Measurements from ENCODE around the gene COTL1.

The COTL1 gene

DNA sequence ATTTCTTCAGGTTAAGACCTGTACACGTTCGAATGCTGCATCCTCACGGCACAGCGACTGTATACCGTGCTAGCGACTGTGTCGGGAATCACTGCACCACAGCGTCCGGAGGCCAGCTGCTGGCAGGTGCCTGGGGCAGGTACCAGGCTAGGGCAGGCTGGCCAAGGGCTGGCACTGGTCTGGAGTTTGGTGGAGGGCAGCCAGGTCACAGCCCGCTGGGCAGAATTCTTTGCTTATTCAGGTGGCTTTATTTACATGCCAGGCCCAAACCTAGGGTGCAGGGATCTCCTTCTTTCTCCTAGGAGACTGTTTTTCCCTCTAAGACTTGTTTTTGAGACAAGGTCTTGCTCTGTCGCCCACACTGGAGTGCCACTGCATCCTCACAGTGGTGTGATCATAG, 37.9 kb downstream of the COTL1 start:
- peak in 3 of 10 donors; percentile 41 to 75 (median 50) for DNase-seq
- intact Hi-C loops (cut with DNase I) = no loop called here

- intact Hi-C loops (cut with DNase I) = no loop called here
These were observed 39.2 kb downstream of the COTL1 start for GRCh38 chr16:84578538-84579126.

GRCh38 chr16:84577034-84577803, 40.7 kb downstream of the COTL1 start:
- intact Hi-C loops (cut with DNase I) = no loop called here
- DNase-seq = peak in 1 of 10 donors; percentile 2

More at GRCh38 chr16:84578538-84579126, 39.2 kb downstream of the COTL1 start:
- peak in 1 of 10 donors; percentile 25 for DNase-seq

- DNase-seq = peak in 1 of 10 donors; percentile 34
- intact Hi-C loops (cut with DNase I) = no loop called here
These were observed 42.0 kb downstream of the COTL1 start for GRCh38 chr16:84575914-84576313.

GRCh38 chr16:84574191-84574590, 43.7 kb downstream of the COTL1 start:
- DNase-seq = peak in 6 of 10 donors; percentile 24 to 86 (median 48)
- intact Hi-C loops (cut with DNase I) = no loop called here

DNA sequence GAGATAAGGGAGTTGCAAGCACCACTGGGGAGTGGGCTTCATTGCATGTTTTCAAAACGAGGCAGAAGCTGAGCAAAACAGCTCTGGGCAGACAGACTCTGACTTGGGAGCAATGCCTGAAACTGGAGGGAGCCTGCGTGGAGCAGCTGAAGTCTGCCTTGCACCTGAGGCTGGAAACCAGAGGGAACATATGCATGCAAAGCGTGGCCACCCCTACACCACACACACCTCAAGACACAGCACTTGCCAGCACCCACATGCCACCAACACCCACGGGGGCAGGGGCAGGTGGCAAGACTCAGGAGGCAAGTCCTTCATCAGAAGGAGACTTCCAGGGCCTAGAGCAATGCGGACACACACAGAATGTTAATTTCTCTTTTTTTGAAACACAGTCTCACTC, 45.8 kb downstream of the COTL1 start:
- DNase-seq = peak in 2 of 10 donors; percentile 37 to 70
- intact Hi-C loops (cut with DNase I) = no loop called here

GRCh38 chr16:84571506-84571905, 46.4 kb downstream of the COTL1 start:
- intact Hi-C loops (cut with DNase I) = no loop called here
- peak in 2 of 10 donors; percentile 51 to 73 for DNase-seq

- peak in 1 of 10 donors; percentile 29 for DNase-seq
- intact Hi-C loops (cut with DNase I) = no loop called here
These were observed 47.0 kb downstream of the COTL1 start for GRCh38 chr16:84570739-84571403.

- DNase-seq = peak in 1 of 10 donors; percentile 20
- intact Hi-C loops (cut with DNase I) = no loop called here
These were observed 48.4 kb downstream of the COTL1 start for GRCh38 chr16:84569382-84569987.

DNA sequence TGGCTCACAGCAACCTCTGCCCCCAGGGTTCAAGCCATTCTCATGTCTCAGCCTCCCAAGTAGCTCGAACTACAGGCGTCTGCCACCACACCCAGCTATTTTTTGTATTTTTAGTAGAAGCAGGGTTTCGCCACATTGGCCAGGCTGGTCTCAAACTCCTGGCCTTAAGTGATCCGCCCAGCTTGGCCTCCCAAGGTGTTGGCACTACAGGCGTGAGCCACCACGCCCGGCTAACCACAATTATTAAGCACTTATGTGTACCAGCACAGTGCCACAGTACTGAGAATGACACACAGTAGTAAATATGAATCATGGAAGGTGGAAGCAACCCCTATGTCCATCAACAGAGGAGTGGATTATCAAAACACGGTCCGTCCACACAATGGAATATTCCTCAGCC, 49.8 kb downstream of the COTL1 start:
- intact Hi-C loops (cut with DNase I) = no loop called here
- DNase-seq = no peak

DNA sequence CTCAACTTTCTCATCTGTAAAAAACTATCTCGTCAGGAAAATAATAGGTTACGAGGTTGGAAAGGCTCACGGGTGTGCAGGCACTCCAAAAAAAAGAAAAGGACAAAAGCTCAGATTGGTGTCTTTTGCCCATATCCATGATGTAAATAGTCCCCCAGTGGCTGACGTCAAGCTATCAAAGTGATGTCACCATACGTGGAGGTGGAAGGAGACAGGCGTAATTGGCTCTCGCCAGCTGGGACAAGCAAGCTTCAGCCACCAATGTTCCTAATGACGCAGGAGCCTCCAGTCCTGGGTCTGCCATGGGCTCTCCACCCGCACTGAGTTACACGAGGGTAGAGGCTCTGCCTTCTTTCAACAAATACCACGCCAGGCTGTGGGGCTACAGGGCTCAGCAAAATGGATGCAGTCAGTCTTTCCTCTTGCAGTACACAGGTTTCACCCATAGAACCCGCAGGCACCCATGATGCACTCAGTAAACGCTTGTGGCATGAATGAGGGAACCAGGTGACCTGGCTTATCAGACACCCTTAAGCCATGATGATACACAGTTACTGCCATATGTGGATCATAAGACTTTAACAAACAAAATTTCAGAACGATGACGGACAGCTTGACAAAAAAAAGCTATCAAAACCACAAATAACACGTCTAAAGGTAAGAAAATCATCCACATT, 50.5 kb downstream of the COTL1 start:
- intact Hi-C loops (cut with DNase I) = no loop called here
- DNase-seq = peak in 1 of 10 donors; percentile 54

DNA sequence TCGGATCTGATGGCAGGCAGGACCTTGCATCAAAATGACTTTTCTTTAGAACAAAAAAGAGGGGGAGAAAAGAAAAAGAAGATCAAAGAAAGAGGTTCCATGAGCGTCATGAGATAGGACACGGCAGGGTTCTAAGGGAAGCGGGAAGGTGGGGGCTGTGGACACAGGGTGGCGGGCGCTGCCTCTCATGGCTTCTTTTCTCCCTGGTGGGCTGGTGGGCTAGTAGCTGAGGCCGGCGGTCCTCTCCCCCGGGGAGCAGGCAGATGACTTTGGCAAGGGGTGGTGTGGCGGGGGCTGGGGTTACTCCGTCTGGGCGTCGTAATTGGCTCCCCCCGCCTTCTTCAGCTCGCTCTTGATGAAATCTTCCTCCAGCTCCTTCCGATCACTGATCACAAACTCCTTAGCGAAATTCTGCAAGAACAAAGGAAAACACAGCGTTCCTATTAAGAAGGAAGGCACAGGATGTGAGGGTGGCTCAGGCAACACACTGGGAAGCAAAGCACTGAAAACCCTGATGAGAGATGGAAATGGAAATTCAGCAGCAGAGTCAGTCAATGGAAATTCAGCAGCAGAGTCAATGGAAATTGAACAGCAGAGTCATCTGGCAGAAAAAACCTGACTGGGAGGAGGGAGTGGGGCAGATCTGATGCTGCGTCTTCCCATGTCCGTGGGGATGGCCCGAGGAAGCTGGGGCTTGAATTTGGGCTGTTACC, 51.2 kb downstream of the COTL1 start:
- DNase-seq = peak in 1 of 10 donors; percentile 47
- intact Hi-C loops (cut with DNase I) = no loop called here

DNA sequence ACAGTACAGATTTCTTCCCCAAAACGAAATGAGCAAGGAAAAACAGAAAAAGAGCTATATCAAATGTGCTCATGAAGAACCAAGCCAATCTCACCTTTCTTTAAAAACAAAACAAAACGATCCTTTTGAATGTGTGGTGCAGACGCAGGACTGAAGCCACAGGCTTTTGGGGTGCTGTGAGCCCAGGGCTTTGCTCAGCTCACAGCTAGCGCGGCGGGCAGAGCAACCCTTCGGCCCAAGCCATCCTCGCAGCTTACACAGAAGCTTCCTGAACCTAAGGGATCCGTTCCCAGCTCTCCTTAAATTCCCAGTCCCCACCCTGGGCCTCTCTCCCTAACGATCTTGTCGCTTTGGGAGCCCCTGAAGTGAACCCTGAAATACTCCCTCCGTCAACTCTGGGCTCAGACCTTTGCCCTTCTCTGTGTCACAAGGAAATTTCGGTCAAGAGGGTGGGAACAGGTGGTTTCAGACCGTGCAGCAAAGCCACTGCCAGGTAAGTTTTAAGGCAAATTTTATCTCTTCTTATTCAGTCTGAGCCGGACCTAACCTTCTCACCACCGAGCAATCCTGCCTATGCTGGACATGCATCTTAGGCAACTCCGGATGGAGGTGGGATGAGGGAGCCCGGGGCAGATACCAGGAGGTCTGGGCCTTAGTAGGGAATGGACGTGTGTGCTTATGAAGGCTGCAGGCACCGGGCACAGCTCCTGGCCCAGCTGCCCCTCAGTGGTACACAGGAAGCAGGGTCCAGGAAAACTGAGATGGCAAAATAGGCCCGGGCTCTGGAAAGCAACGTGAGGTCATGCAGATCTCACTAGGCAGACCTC, 52.0 kb downstream of the COTL1 start:
- intact Hi-C loops (cut with DNase I) = no loop called here

DNA sequence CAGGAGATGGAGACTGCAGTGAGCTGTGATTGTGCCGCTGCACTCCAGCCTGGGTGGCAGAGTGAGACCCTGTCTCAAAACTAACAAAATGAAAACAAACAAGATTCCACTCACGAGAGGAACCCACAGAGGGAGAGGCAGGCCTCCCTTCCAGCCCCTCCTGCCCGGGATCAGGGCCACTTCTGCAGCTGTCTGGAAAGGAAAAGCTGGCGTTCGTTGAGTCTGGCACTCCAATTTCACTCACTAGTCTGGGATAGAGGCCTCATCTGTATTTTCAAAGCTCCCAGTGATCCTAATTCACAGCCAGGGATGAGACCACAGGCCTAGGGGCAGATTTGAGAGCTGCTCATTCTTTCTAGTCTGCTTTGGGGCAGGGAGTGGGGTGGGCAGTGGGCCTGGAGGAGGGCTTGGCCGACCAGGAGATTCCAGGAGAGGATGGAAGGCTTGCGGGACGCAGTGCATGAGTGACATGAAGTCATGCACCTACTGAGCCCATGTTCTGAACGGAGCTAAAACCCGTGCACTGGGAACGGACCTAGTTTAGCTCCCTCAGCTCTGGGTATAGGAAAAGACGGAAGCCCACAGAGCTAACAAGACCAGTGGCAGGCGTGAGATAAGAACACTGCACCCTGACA, 54.0 kb downstream of the COTL1 start:
- intact Hi-C loops (cut with DNase I) = no loop called here

More for the DNA sequence above, 52.0 kb downstream of the COTL1 start:
- DNase-seq = peak in 1 of 10 donors; percentile 52

DNA sequence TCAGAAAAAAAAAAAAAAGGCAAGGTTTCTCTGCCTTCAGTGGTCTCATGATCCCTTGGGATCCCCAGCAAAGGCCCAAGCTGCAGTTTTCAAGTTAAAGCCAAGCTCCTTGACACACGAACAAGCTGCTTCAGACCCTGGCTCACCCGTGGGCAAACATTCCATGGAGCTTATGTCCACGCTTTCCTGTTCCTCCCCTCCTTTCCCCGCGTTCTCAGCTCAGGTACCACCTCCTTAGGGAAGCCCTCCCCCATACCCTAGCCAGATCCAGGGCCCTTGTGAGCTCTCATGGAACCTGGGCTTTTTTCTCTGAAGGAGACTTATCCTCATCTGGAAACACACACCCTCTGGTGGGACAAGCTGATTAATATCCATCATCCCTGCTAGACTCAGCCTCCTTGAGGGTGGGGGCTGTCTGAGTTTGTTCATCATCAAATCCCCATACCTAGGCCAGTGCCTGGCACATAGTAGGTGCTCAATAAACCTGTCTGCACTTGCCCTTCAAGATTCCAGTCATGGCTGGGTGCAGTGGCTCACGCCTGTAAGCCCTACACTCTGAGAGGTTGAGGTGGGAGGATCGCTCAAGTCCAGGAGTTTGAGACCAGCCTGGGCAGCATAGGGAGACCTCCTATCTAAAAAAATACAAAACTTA, 54.7 kb downstream of the COTL1 start:
- peak in 1 of 10 donors; percentile 31 for DNase-seq
- intact Hi-C loops (cut with DNase I) = no loop called here

More for the DNA sequence above, 54.0 kb downstream of the COTL1 start:
- peak in 2 of 10 donors; percentile 29 to 39 for DNase-seq

DNA sequence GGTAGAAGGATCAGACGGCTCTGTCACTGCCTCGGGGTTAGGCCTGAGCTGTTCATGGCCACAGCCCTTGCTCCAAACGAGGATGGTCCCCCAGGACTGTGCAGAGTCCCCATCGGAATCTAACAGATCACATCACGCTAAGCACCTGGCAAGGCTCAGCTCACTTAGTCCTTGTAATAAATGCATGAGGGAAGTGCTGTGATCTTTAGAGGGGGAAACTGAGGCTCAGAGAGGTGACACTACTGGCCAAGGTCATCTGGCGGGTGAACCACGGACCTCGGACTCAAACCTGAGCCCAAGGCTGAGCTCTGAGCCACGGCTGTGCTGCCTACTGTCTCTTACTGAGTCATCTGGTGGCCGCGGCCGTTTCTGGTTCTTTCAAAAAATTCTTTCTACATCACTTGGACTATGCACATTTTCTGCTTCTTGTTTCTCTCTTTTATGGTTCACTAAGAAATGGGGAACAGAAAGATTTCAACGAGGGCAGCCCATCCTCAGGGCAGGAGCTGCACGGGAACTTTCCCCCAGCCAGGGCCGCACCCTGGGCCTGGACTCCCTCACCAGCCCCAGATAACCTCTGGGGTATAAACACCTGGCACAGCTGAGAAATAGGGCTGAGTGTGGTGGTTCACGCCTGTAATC, 55.6 kb downstream of the COTL1 start:
- intact Hi-C loops (cut with DNase I) = no loop called here
- no peak for DNase-seq

DNA sequence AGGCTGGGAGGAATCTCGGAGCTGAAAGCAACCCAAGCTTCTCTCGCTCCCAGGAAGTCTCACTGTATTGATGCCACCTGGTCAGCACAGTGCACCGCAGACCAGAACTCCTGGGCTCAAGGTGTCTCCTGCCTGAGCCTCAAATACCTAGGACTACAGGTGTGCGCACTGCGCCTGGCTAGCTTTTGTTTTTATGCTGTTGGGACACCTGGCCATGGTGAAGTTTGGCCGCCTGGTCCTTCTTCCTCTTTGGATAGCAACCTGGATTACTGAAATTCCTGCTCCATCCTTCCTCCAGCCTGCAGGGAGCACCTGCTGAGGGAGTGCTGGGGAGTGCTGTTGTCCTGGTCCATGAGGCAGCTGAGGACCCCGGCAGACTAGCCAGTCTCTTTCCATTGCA, 56.6 kb downstream of the COTL1 start:
- intact Hi-C loops (cut with DNase I) = no loop called here
- DNase-seq = no peak

Data from posterior cingulate gyrus (tissue), 11 donors.